ENCODE data around the gene SNAI3.

The SNAI3 gene

DNA sequence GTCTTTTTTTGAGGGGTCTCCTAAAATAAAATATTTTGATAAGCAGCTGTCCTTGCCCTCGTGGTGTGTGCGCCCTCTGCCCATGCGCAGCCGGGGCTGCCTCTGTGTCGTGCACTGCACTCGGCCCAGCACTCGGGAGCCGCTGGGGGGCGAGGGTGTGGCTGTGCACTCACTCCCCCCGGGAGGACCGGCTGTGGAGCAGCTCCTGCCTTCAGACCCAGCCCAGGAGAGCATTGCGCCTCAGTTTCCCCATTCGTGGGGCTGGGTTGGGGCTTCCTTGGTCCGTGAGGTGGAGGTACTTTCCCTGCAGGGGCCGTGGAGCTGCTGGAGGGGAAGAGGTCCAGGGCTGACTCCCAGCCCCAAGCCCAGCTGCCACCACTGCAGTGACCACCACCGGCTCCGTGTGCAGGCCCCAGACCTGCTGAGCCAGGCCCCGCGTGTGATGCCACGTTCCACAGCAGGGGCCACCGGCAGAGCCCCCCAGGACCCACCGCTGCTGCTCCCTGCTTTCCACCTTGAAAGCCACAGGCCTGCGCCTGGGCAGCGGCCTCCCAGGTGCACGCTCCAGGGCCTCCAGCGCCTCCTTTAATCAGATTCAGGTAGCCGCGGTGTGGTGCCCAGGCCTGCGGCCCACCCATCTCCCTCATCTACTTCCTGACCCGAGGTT lies 54.3 kb downstream of the SNAI3 start:
- no peak for DNase-seq

DNA sequence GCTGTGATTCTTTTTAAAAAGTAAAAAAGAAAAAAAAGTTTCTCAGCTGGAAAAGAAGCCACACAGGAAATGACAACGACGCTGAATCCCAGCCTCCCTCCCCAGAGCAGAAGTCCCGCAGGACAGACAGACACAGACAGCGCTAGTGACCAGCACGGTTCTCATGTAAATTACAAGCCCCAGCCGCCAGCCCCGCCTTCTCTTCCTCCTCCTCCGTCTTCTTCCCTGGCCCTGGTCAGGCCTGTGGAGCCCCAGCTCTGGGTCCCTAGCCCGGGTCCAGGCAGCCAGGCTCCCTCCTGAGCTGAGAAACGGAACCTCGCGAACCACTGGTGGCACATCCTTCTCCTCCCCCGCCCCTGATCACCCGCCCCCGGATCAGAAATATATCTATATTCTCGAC lies 54.9 kb downstream of the SNAI3 start:
- DNase-seq = no peak

DNA sequence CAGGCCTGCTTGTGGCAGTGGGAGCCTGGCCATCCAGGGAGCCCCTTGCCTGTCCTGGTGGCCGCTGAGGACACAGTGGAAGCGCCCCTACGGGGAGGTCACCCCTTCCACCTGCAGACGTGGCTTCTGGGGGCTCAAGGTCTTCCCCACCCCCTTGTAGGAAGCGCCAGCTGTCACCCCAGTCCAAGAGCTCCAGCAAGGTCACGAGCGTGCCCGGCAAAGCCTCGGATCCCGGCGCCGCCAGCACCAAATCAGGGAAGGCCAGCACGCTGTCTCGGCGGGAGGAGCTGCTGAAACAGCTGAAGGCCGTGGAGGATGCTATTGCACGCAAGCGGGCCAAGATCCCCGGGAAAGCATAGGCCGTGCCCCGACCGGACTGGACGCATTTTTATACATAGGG lies 55.4 kb downstream of the SNAI3 start:
- no peak for DNase-seq

DNA sequence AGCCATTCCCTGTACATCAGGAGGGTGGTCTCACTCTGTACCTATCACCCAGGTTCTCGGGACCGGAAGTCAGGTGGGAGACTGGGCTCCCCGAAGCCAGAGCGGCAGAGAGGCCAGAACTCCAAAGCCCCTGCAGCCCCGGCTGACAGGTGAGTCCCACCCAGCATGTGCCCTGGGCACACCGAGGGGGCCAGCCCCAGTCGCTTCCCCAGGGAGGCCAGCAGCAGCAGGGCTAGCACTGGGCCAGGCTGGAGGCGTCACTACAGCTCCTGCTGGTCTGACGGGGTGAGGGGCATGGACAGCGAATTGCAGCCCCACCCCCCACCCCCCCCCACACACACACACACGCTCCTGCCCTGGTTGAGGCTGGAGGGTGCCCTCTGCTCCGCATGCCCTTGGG lies 55.9 kb downstream of the SNAI3 start:
- DNase-seq = no peak

DNA sequence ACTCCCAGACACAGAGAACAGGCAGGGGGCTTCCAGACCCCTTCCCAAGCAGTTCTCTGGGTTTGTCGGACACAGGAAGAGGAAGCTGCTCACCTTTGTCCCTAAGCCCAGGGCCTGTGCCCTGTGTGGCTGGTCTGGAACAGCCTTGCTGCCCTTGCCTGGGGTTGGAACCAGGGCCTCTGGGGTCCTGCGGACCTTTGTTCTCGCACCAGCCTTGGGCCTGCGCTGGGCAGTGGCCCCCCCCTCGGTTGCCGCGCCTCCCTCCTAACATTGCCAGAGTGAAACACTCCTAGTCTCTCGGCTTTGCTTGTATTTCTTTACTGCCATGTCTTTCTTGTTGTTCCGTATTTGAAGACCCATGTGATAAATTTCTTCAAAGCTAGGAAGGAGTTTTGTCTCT lies 56.5 kb downstream of the SNAI3 start:
- no peak for DNase-seq

DNA sequence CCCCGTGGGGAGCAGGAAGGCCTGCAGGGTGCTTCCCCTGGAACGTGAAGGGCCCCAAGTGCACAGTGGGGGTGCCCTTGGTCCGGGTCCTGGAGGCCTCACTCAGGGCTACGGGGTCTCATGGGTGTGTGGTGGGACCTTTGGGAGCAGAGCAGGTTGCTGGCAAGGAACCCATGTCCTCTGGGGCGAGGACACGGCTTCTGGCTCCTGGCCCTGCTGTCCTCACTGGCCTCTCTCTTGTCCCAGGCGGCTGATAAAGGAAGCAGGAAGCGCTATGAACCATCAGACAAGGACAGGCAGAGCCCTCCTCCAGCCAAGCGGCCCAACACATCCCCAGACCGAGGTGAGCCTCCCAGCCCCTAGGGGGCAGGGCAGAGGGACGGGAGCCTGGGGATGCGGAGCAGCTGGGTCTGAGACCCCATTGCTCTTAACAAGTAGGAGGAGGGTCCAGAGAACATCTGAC lies 57.8 kb downstream of the SNAI3 start:
- no peak for DNase-seq

Data from stimulated activated naive CD4-positive, alpha-beta T cell (primary cell).